Transverse colon (tissue), 4 donors: Measurements from ENCODE around the gene FILIP1L. TPM values are rescaled to one million over a fixed set of nuclear protein-coding genes. Genes with fewer than 3 reads are reported as not detected.

Source experiments
- DNase-seq: peaks from one replicate; pipeline ENCODE4 v3.0.0-alpha.2; 2019
- H3K27ac ChIP-seq, 4 donors: fragments of 200-600 bp; sonication (generic); 2 replicates each; pipeline ENCODE4 v1.5.1; 2016 to 2018; ENCODE audit warnings: inconsistent platforms in 4 of 4
- H3K27me3 ChIP-seq: fragments of 200-600 bp; sonication (generic); 2 replicates; pipeline ENCODE4 v1.5.1; 2017; ENCODE audit warnings: inconsistent platforms
- H3K36me3 ChIP-seq, 4 donors: fragments of 200-600 bp; sonication (generic); 2 replicates each; pipeline ENCODE4 v1.5.1; 2017 to 2019; ENCODE audit warnings: inconsistent platforms in 4 of 4
- H3K4me1 ChIP-seq, 4 donors: fragments of 200-600 bp; sonication (generic); 2 replicates each; pipeline ENCODE4 v1.5.1; 2017 to 2020; ENCODE audit warnings: inconsistent platforms in 4 of 4
- H3K4me3 ChIP-seq, 4 donors: fragments of 200-600 bp; sonication (generic); 1 replicate in 1 of 4; 2 replicates in 3 of 4; pipeline versions ENCODE4 v1.5.1 to v1.6.1; 2017 to 2019; ENCODE audit warnings: inconsistent platforms in 4 of 4
- H3K9me3 ChIP-seq, 2 donors: fragments of 200-600 bp; sonication (generic); 2 replicates each; pipeline ENCODE4 v1.5.1; 2017 to 2019; ENCODE audit warnings: inconsistent platforms in 2 of 2
- EP300 ChIP-seq: sonication (generic); formaldehyde crosslinking; IDR thresholded peaks from one replicate; pipeline ENCODE4 v1.6.1; 2017; ENCODE audit warnings: antibody characterized with exemption, low read depth
- POLR2A ChIP-seq: fragments of 450-650 bp; IDR thresholded peaks from one replicate; pipeline ENCODE4 v1.6.1; 2016; ENCODE audit warnings: antibody characterized with exemption, mild to moderate bottlenecking, moderate library complexity
- POLR2AphosphoS5 ChIP-seq, 3 donors: sonication (generic); formaldehyde crosslinking; IDR thresholded peaks; one replicate each; pipeline ENCODE4 v1.6.1; 2016; ENCODE audit warnings: antibody characterized with exemption in 3 of 3
- WGBS, 2 donors: methylation state at CpG; one replicate each; pipeline ENCODE4 v1.1.5; 2018; ENCODE audit warnings: low coverage in 1 of 2; 5-methylcytosine and 5-hydroxymethylcytosine counted together
- in situ Hi-C, 4 donors: fragments of 200-750 bp; cut with MboI; loops; one replicate each; pipeline versions ENCODE4 v1.15.0 to v1.15.1; 2017; ENCODE audit warnings: low sequenced_read_pairs in 3 of 4, low pct_ligation_motif_present in 1 of 4, low pct_unique_long_range_greater_than_20kb in 1 of 4
- intact Hi-C: fragments of 100-400 bp; cut with DNase I; formaldehyde crosslinking; loops from one replicate; pipeline ENCODE4 v1.15.1; 2023; ENCODE audit warnings: low total_unique reads
- total RNA-seq, 4 donors: library from RNA; depleted of rRNA; stranded (reverse); fragments of >200 nt; gene quantifications; one replicate each; pipeline ENCODE4 v1.1.0, GENCODE V29; 2016
- TF ChIP-seq, protein P1 (sequence below), 5 experiments: fragments of 200-600 bp in 3 of 5; fragments of 450-650 bp in 2 of 5; sonication (generic) in 3 of 5; IDR thresholded peaks; 1 replicate in 2 of 5; 2 replicates in 3 of 5; pipeline ENCODE4 v1.5.1; 2016 to 2017; ENCODE audit warnings: antibody characterized with exemption in 5 of 5, inconsistent platforms in 3 of 5, mild to moderate bottlenecking in 2 of 5, moderate library complexity in 1 of 5

FILIP1L gene
- total RNA-seq, 4 donors from 2014 or later: 12.3 to 38.2 (median 26.9) TPM

GRCh38 chr3:100154171-100154570 lies 39.9 kb upstream of the FILIP1L start:
- intact Hi-C loops (no loop called here), in situ Hi-C loops (no loop called here)
- 91 to 100% methylated on average over 1 of the region's 1 CpG for WGBS, 2 donors
- H3K27ac ChIP-seq: no peak overlapping the region
- peaks cover 5 to 10% of the 10 kb centered on the region in 2 donors for H3K9me3 ChIP-seq
- no peak for DNase-seq
- no peak overlapping the region for H3K4me3 ChIP-seq
- no peaks in the 10 kb centered on the region for H3K27me3 ChIP-seq
- H3K36me3 ChIP-seq: peaks cover 0 to 4% (median 0%) of the 10 kb centered on the region in 4 donors
- H3K4me1 ChIP-seq: peaks cover 0 to 11% (median 0%) of the 10 kb centered on the region in 4 donors
- no peak for TF ChIP-seq EP300
- TF ChIP-seq, protein P1, sequence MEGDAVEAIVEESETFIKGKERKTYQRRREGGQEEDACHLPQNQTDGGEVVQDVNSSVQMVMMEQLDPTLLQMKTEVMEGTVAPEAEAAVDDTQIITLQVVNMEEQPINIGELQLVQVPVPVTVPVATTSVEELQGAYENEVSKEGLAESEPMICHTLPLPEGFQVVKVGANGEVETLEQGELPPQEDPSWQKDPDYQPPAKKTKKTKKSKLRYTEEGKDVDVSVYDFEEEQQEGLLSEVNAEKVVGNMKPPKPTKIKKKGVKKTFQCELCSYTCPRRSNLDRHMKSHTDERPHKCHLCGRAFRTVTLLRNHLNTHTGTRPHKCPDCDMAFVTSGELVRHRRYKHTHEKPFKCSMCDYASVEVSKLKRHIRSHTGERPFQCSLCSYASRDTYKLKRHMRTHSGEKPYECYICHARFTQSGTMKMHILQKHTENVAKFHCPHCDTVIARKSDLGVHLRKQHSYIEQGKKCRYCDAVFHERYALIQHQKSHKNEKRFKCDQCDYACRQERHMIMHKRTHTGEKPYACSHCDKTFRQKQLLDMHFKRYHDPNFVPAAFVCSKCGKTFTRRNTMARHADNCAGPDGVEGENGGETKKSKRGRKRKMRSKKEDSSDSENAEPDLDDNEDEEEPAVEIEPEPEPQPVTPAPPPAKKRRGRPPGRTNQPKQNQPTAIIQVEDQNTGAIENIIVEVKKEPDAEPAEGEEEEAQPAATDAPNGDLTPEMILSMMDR (IDR thresholded peaks at IDR 0.05): no peak
- TF ChIP-seq POLR2AphosphoS5 (IDR thresholded peaks at IDR 0.05): no peak
- no peak for TF ChIP-seq POLR2A

DNA sequence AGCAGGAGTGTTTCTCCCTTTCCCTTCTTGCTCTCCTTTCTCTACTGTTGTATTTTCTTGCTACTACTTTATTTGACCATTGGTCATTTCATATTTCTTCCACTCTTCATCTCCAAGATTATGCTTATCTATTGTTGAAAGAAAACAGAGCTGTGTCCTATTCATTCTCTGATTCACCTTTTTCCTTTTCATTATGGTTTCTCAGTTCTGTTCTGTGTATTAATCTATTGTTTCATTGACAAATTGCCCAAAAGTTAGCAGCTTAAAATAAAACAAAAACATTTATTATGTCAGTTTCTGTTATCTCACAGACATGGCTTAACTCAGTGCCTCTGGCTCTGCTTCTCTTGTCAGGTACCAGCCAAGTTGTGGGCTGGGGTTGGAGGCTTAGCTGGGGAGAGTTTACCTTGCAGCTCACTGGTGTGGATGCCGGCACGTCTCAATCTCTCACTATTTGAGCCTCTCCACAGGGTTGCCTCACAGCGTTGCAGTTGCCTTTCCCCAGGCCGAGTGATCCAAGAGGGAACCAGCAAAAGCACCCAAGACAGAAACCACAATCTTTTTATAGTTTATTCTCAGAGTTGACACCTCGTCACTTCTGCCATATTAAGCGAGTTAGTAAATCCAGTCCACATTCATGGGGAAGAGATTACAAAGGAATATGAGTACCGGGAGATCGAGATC lies 36.9 kb upstream of the FILIP1L start:
- no peak for DNase-seq
- H3K36me3 ChIP-seq: no peaks in the 10 kb centered on the region
- TF ChIP-seq POLR2AphosphoS5 (IDR thresholded peaks at IDR 0.05) (no peak), EP300 (no peak), POLR2A (no peak)
- TF ChIP-seq, protein P1 (IDR thresholded peaks at IDR 0.05): no peak
- H3K27ac ChIP-seq: peak overlapping the region; percentile 30 to 73 (median 56)
- WGBS, 2 donors: 87% methylated on average over 8 of the region's 8 CpGs; no CpG with 5 or more reads in 1 of the 2 donors
- no peak overlapping the region for H3K4me3 ChIP-seq
- peaks cover 0 to 6% (median 0%) of the 10 kb centered on the region in 4 donors for H3K4me1 ChIP-seq
- no peaks in the 10 kb centered on the region for H3K27me3 ChIP-seq
- intact Hi-C loops: no loop called here
- H3K9me3 ChIP-seq: peaks cover 5 to 10% of the 10 kb centered on the region in 2 donors
- in situ Hi-C loops: no loop called here

- no peaks in the 10 kb centered on the region for H3K27me3 ChIP-seq
- H3K27ac ChIP-seq: peak overlapping the region; percentile 30 to 73 (median 56)
- no peak overlapping the region for H3K4me3 ChIP-seq
- H3K9me3 ChIP-seq: peaks cover 0 to 4% of the 10 kb centered on the region in 2 donors
- TF ChIP-seq EP300 (no peak), POLR2A (no peak), POLR2AphosphoS5 (IDR thresholded peaks at IDR 0.05) (peak in 2 of 3 donors; percentile 21 to 59)
- H3K4me1 ChIP-seq: peaks cover 0 to 6% (median 0%) of the 10 kb centered on the region in 4 donors
- in situ Hi-C loops: no loop called here
- intact Hi-C loops: no loop called here
- 43 to 76% methylated on average over 1 of the region's 1 CpG for WGBS, 2 donors
- no peak for DNase-seq
- H3K36me3 ChIP-seq: no peaks in the 10 kb centered on the region
Measured at GRCh38 chr3:100150473-100150872, 36.2 kb upstream of the FILIP1L start.

DNA sequence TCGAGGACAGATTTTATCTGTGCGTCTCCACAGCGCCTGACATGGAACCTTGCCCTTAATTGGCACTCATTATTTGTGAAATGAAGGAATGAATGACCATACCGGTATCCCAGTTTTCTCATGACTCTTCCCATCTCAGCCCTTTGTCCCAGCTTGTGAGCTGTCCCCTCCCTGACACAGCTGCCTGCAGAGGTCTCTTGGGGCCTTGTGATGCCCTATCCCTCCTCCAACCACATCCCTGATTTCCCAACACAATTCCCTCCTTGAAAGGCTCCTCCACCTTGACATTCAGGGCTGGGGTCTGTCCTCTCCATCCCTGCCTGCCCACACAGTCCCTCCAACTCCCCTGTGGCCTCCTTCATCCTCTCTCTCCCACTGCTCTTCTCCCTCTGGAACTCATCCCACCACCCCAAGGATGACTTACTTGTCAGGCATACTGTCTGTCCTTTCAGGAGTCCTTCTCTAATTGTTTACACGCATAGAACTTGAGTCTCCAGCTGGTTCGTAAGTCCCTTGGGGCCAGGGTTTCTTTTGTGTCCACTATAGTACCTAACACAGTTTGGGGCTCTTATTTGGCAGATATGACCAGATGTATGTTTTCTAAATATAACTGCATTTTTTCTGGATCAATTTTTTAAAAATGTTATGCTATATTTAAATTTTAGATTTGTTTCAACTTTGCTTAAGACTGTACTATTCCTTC lies 35.6 kb upstream of the FILIP1L start:
- peaks cover 0 to 6% (median 0%) of the 10 kb centered on the region in 4 donors for H3K4me1 ChIP-seq
- H3K36me3 ChIP-seq: no peaks in the 10 kb centered on the region
- intact Hi-C loops (no loop called here), in situ Hi-C loops (no loop called here)
- H3K4me3 ChIP-seq: no peak overlapping the region
- no peaks in the 10 kb centered on the region for H3K27me3 ChIP-seq
- 90 to 92% methylated on average over 6 of the region's 6 CpGs for WGBS, 2 donors
- no peak for DNase-seq
- no peaks in the 10 kb centered on the region for H3K9me3 ChIP-seq
- TF ChIP-seq POLR2A (no peak), POLR2AphosphoS5 (IDR thresholded peaks at IDR 0.05) (no peak), EP300 (no peak)
- TF ChIP-seq, protein P1 (IDR thresholded peaks at IDR 0.05): no peak
- peak overlapping the region; percentile 27 to 73 (median 48) for H3K27ac ChIP-seq
